GM23248 (cell line): Measurements from ENCODE around the gene RFNG. TPM values are rescaled to one million over a fixed set of nuclear protein-coding genes. Genes with fewer than 3 reads are reported as not detected.

Experiments used
- DNase-seq: peaks from one replicate; pipeline ENCODE4 v3.0.0-alpha.2; 2015
- H2AFZ ChIP-seq: fragments of 200-600 bp; sonication (generic); 2 replicates; pipeline ENCODE4 v1.6.1; 2016; ENCODE audit warnings: antibody characterized with exemption
- H3F3A ChIP-seq: fragments of 200-600 bp; sonication (generic); 2 replicates; pipeline ENCODE4 v1.6.1; 2016; ENCODE audit warnings: mild to moderate bottlenecking, antibody characterized with exemption, mixed run types; ENCODE audit not compliant: insufficient read depth
- H3K27ac ChIP-seq: fragments of 200-600 bp; sonication (generic); 2 replicates; pipeline ENCODE4 v1.5.1; 2016; ENCODE audit warnings: mild to moderate bottlenecking
- H3K27me3 ChIP-seq: fragments of 200-600 bp; sonication (generic); replicated peaks from 2 replicates; pipeline ENCODE4 v1.6.1; 2016; ENCODE audit warnings: mild to moderate bottlenecking; ENCODE audit not compliant: insufficient read depth
- H3K36me3 ChIP-seq: fragments of 200-600 bp; sonication (generic); 2 replicates; pipeline ENCODE4 v1.6.1; 2016; ENCODE audit warnings: low read depth, mild to moderate bottlenecking
- H3K4me1 ChIP-seq: fragments of 200-600 bp; sonication (generic); 2 replicates; pipeline ENCODE4 v1.6.1; 2016; ENCODE audit warnings: mild to moderate bottlenecking; ENCODE audit not compliant: insufficient read depth
- H3K4me2 ChIP-seq: fragments of 200-600 bp; sonication (generic); one replicate; pipeline ENCODE4 v1.6.1; 2016; ENCODE audit warnings: mild to moderate bottlenecking; ENCODE audit not compliant: unreplicated experiment
- H3K4me3 ChIP-seq: fragments of 200-600 bp; sonication (generic); 2 replicates; pipeline ENCODE4 v1.5.1; 2016; ENCODE audit warnings: mild to moderate bottlenecking
- H3K79me2 ChIP-seq: fragments of 200-600 bp; sonication (generic); 2 replicates; pipeline ENCODE4 v1.6.1; 2016; ENCODE audit warnings: mild to moderate bottlenecking; ENCODE audit not compliant: insufficient read depth
- H3K9ac ChIP-seq: fragments of 200-600 bp; sonication (generic); 2 replicates; pipeline ENCODE4 v1.6.1; 2016; ENCODE audit warnings: mild to moderate bottlenecking
- H3K9me2 ChIP-seq: fragments of 200-600 bp; sonication (generic); 2 replicates; pipeline ENCODE4 v1.6.1; 2016; ENCODE audit warnings: mixed run types, mild to moderate bottlenecking, moderate library complexity; ENCODE audit not compliant: insufficient read depth
- H3K9me3 ChIP-seq: fragments of 200-600 bp; sonication (generic); one replicate; pipeline ENCODE4 v1.6.1; 2017; ENCODE audit warnings: low read depth
- H4K20me1 ChIP-seq: fragments of 200-600 bp; sonication (generic); 2 replicates; pipeline ENCODE4 v1.6.0; 2016; ENCODE audit not compliant: insufficient read depth
- EZH2 ChIP-seq: fragments of 200-600 bp; sonication (generic); IDR thresholded peaks from 2 replicates; pipeline ENCODE4 v1.6.1; 2018; ENCODE audit warnings: antibody characterized with exemption, mild to moderate bottlenecking; ENCODE audit not compliant: insufficient read depth, poor library complexity, severe bottlenecking
- EZH2phosphoT487 ChIP-seq: fragments of 200-600 bp; sonication (generic); IDR thresholded peaks from 2 replicates; pipeline ENCODE4 v1.6.1; 2018; ENCODE audit warnings: antibody characterized with exemption, moderate library complexity, mild to moderate bottlenecking, low read depth; ENCODE audit not compliant: insufficient read depth
- WGBS, 2 experiments: methylation state at CpG; one replicate each; pipeline ENCODE4 v1.1.6; 2015 to 2017; ENCODE audit warnings: low lambda C conversion rate in 2 of 2, low coverage in 1 of 2; ENCODE audit errors: missing lambda C conversion rate in 2 of 2; 5-methylcytosine and 5-hydroxymethylcytosine counted together
- in situ Hi-C: fragments of 300-500 bp; cut with MboI; formaldehyde crosslinking; loops from 2 replicates; pipeline ENCODE4 v1.15.0; 2020
- polyA plus RNA-seq: library from polyadenylated mRNA; unstranded; fragments of >200 nt; fragmentation: Nextera tagmentation; extraction: Ambion mirVana; gene quantifications from 2 replicates; pipeline ENCODE4 v1.2.1, GENCODE V29; 2016
- total RNA-seq: library from RNA; depleted of rRNA; stranded (reverse); fragments of >200 nt; shearing (Covaris generic); gene quantifications from 2 replicates; pipeline ENCODE4 v1.2.3, GENCODE V29; 2014

RFNG gene
- total and polyA plus RNA-seq, 2 experiments from 2014 or later: 11.8 to 59.8 TPM

DNA sequence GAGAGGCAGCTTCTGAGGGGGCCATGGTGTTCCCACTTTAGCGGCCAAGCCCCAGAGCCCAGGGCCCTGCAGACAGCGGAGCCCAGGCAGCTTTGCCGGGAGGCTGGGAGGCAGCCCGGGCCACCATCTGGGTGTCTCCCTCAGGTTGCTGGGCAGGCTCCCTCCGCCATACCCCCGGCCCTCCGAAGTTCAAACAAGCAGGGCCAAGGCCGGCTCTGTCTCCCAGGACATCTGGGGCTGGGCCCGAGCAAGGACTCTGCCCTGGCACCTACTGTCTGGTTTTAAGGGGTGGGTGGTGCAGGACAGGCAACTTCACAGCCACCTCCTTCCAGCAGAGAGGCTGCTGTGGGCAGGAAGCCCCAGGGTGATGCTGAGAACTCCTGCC lies 11.4 kb upstream of the RFNG start:
- Histone ChIP-seq H4K20me1 (no peaks in the 10 kb centered on the region), H3K9me2 (no peaks in the 10 kb centered on the region), H2AFZ (no peak overlapping the region), H3K4me1 (peaks cover 3% of the 10 kb centered on the region; the same call in 1 of the 2 replicates), H3K4me2 (no peak overlapping the region), H3K4me3 (no peak overlapping the region), H3F3A (no peaks in the 10 kb centered on the region), H3K27me3 (no peaks in the 10 kb centered on the region), H3K9ac (no peak overlapping the region), H3K36me3 (no peaks in the 10 kb centered on the region), H3K79me2 (peaks cover 38% of the 10 kb centered on the region), H3K27ac (no peak overlapping the region), H3K9me3 (no peaks in the 10 kb centered on the region)
- WGBS, 2 experiments: 88 to 92% methylated on average over 9 of the region's 9 CpGs
- TF ChIP-seq EZH2 (no peak), EZH2phosphoT487 (no peak)
- no peak for DNase-seq
- in situ Hi-C loops: no loop called here

DNA sequence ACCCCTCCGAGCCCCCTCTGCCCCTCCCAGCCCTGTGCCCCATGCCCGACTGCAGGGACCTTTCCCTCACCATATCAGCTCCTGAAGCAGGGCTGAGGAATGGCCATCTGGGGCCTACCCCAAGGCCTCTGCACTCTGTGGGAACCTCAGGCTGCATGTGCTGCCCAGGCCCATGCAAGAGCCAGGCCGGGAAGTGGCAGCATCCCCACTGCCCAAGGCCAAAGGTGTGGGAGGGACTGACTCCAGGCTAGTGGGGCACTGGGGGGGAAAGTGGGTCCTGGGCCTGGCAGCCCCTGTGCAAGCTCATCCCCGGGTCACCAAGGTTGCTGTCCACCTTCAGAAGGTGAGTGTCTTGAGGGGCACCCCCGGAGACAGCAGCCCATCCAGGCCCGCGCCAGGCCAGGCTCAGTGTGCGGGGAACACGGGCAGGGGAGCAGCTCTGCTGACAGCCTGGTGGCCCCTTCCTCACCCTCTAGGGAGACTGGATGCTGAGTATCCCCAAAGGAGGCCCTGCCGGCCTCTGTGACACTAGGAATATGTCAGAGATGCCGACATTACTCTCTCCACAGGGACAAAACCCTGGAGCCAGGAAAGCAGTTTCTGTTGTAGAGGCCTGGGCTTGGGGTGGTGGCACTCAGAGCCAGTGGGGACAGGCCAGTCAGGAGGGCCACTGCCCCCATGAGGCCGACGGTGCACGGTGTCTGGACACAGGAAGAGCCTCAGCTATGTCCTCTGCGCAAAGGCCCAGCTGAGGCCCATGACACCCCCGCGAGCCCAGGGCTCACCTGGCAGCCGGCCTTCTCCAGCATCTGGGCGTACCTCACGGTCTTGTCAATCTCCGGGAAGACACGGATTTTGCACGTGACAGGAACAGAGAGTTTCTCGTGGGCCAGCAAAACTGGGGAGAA lies 10.7 kb upstream of the RFNG start:
- no peaks in the 10 kb centered on the region for H3K9me2 ChIP-seq
- no peak overlapping the region for H3K9ac ChIP-seq
- H3K4me2 ChIP-seq: no peak overlapping the region
- H2AFZ ChIP-seq: no peak overlapping the region
- H3K27me3 ChIP-seq: no peaks in the 10 kb centered on the region
- peaks cover 3% of the 10 kb centered on the region; the same call in 1 of the 2 replicates for H3K4me1 ChIP-seq
- no peaks in the 10 kb centered on the region for H3K9me3 ChIP-seq
- WGBS, 2 experiments: 81 to 86% methylated on average over 23 to 24 of the region's 24 CpGs
- no peak overlapping the region for H3K4me3 ChIP-seq
- no peaks in the 10 kb centered on the region for H4K20me1 ChIP-seq
- TF ChIP-seq EZH2 (no peak), EZH2phosphoT487 (no peak)
- DNase-seq: no peak
- H3K79me2 ChIP-seq: peaks cover 38% of the 10 kb centered on the region
- H3F3A ChIP-seq: no peaks in the 10 kb centered on the region
- no peak overlapping the region for H3K27ac ChIP-seq
- no peaks in the 10 kb centered on the region for H3K36me3 ChIP-seq
- in situ Hi-C loops: no loop called here

GRCh38 chr17:82061047-82061925 lies 9.7 kb upstream of the RFNG start:
- Histone ChIP-seq H4K20me1 (no peaks in the 10 kb centered on the region), H3K27ac (no peak overlapping the region), H3F3A (no peaks in the 10 kb centered on the region), H3K9ac (no peak overlapping the region), H3K4me1 (peaks cover 3% of the 10 kb centered on the region; the same call in 1 of the 2 replicates), H3K79me2 (peaks cover 35% of the 10 kb centered on the region), H3K27me3 (no peaks in the 10 kb centered on the region), H3K4me2 (no peak overlapping the region), H3K9me2 (no peaks in the 10 kb centered on the region), H3K9me3 (no peaks in the 10 kb centered on the region), H3K4me3 (no peak overlapping the region), H3K36me3 (no peaks in the 10 kb centered on the region), H2AFZ (no peak overlapping the region)
- WGBS, 2 experiments: 87 to 89% methylated on average over 34 of the region's 34 CpGs
- TF ChIP-seq EZH2phosphoT487 (no peak), EZH2 (no peak)
- DNase-seq: no peak
- in situ Hi-C loops: no loop called here

GRCh38 chr17:82060614-82061013 lies 9.0 kb upstream of the RFNG start:
- Histone ChIP-seq H3K9me3 (no peaks in the 10 kb centered on the region), H3K9me2 (no peaks in the 10 kb centered on the region), H3K36me3 (no peaks in the 10 kb centered on the region), H3K27me3 (no peaks in the 10 kb centered on the region), H3K9ac (no peak overlapping the region), H3F3A (no peaks in the 10 kb centered on the region), H3K79me2 (peaks cover 29% of the 10 kb centered on the region), H4K20me1 (no peaks in the 10 kb centered on the region), H3K4me2 (no peak overlapping the region), H3K4me1 (peaks cover 3% of the 10 kb centered on the region; the same call in 1 of the 2 replicates), H2AFZ (no peak overlapping the region), H3K4me3 (no peak overlapping the region), H3K27ac (no peak overlapping the region)
- in situ Hi-C loops: no loop called here
- no peak for TF ChIP-seq EZH2
- TF ChIP-seq EZH2phosphoT487: no peak
- WGBS, 2 experiments: 93% methylated on average over 13 to 14 of the region's 14 CpGs
- no peak for DNase-seq
